LNCAP (cell line): ENCODE measurements around the gene B3GNT9.

Experiments used
- TF ChIP-seq, protein P1 (sequence below): fragments of 450-650 bp; IDR thresholded peaks from 2 replicates; pipeline ENCODE4 v1.5.1; 2017; ENCODE audit warnings: mild to moderate bottlenecking

B3GNT9 gene

DNA sequence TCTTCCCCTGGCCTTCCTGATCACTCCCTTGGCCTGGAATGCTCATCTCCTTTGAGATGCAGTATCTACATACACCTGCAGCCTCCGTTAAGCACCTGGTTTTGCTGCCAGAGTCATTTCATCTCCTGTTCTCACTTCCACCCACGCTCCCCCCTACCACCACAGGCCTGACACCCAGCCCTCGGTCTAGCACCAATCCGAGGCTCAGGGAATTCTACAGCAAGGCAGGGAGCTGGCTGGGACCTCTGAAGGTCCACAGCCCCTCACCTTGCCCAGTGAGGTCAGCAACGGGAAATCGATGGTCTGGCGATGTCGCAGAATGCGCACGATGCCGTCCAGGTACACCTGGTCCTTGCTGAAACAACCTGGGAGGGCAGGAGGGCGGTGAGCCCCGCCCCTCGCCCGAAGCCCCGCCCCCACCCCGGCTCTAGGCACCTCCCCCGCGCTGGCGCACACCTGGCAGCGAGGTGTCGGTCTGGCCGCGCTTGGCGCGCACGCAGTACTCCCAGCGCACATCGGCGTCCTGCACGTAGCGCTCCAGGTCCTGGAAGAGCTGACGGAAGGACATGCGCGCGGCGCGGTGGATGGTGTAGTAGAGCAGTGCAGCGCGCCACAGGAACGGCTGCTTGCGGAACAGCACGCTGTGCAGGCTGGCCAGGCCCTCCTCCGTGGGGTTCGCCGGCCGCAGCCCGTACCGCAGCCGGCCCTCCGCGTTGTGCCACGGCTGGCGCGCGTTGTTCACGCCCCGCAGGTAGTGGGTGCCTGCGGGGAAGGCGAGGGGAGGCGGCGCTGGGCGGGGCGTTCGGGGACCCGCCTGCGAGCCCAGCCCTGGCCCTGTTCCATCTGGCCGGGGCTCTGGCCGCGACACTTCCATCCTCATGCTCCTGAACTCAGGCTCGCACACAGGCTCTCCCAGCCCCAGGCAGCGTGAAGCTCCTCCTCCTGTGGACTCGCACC, 27.2 kb upstream of the B3GNT9 start:
- TF ChIP-seq, protein P1, sequence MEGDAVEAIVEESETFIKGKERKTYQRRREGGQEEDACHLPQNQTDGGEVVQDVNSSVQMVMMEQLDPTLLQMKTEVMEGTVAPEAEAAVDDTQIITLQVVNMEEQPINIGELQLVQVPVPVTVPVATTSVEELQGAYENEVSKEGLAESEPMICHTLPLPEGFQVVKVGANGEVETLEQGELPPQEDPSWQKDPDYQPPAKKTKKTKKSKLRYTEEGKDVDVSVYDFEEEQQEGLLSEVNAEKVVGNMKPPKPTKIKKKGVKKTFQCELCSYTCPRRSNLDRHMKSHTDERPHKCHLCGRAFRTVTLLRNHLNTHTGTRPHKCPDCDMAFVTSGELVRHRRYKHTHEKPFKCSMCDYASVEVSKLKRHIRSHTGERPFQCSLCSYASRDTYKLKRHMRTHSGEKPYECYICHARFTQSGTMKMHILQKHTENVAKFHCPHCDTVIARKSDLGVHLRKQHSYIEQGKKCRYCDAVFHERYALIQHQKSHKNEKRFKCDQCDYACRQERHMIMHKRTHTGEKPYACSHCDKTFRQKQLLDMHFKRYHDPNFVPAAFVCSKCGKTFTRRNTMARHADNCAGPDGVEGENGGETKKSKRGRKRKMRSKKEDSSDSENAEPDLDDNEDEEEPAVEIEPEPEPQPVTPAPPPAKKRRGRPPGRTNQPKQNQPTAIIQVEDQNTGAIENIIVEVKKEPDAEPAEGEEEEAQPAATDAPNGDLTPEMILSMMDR = no peak

DNA sequence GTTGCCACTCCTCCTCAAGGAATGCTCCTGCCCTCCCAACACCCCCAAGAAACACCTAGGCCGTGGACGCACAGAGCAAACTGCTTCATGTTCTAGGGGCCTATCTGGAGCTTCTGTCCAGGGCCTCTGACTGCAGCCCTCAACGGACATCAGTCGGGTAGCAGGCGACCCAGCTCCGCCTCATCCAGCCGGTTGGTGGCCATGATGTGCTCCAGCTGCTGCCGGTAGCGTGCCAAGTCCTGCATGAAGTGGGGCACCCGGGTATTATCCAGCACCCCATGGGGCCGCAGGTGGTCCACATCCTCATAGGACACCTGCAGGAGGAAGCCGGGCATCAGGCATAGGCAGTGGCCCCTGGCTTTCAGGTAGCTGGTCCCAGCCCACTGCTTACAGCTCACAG, 25.9 kb upstream of the B3GNT9 start:
- TF ChIP-seq, protein P1 = no peak

DNA sequence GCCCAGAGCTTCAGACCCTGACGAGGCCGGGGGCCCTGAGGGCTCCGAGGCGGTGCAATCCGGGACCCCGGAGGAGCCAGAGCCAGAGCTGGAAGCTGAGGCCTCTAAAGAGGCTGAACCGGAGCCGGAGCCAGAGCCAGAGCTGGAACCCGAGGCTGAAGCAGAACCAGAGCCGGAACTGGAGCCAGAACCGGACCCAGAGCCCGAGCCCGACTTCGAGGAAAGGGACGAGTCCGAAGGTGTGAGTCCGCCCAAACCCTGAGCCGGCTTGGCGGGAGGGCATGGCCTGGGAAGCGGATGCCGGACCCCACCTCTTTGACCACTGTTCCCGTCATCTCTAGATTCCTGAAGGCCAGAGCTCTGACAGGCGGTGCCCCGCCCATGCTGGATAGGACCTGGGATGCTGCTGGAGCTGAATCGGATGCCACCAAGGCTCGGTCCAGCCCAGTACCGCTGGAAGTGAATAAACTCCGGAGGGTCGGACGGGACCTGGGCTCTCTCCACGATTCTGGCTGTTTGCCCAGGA, 24.0 kb upstream of the B3GNT9 start:
- TF ChIP-seq, protein P1 = no peak

DNA sequence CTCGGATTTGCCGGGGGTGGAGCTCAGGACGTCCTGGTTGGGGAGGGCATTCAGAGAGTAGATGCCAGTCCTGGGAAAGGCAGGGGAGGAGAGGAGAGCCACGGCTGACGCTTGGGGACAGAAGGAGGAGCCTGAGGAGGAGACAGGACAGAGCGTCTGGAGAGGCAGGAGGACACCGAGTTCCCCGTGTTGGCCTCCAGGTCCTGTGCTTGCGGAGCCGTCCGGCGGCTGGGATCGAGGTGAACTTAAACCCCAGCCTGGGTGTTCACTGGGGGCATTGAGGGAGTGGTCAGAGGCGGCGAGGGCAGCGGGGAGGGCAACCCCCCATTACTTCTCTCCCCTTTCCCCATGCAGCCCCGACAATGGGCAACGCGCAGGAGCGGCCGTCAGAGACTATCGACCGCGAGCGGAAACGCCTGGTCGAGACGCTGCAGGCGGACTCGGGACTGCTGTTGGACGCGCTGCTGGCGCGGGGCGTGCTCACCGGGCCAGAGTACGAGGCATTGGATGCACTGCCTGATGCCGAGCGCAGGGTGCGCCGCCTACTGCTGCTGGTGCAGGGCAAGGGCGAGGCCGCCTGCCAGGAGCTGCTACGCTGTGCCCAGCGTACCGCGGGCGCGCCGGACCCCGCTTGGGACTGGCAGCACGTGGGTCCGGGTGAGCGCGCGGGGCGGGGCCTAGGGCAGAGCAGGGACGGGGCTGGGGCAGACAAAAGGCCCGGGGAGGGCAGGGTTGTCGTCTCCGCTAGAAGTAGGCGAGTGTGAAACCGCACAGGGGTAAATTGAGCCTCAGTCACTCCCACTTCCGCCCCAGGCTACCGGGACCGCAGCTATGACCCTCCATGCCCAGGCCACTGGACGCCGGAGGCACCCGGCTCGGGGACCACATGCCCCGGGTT, 23.3 kb upstream of the B3GNT9 start:
- TF ChIP-seq, protein P1 = peak; percentile 37; the same call in 1 of the 2 replicates

DNA sequence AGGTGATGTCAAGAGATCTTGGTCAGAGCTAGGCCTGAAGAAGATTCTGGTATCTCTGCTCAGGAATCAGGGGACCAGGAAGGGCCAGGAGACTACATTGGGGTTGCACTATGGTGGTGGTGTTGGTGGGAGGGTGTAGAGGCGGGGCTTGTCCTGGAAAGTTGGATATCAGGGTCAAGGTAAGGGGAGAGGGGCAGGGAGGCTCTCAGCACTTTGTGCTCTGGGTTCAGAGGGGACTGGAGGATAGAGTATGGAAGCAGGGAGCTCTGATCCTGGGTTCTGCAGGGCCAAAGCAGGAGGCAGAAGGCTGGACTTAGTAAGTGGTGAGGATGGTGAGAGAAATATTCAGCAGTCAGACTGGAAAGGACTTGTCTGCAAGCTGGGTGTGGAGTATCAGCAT, 22.5 kb upstream of the B3GNT9 start:
- TF ChIP-seq, protein P1 = no peak

DNA sequence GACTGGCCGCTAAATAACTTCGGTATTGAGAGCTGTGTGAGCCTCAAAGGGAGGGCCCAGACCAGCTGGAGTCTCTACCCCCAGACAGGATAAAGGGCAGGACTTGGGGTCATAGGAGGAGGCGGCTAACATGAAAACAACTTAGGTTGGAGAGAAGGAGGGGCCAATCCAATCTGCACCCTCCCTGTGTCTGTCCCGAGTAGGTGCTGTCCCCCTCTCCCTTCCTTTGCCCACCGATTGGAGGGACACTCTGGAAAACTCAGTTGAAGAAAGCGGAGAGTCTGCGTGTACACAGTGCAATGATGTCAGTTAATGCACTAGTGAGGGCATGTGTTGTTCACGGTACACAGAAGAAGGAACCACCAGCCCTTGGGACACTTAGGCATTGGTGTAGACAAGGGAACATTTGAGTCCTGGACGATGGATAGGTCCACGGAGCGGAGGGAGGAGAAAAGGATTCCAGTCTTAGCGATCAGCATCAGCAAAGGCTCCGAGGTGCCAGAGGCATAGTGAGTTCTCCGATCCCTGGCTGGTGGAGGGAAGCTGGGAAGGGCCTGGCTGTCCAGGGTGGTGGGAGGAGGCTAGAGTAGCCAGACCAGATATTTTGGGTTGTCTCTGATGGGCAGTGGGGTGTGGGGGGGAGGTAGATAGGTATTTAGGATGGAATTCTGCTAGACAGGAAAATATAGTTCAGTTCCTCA, 20.3 kb upstream of the B3GNT9 start:
- TF ChIP-seq, protein P1 = no peak
